ENCODE measurements around the gene CPNE8.

The CPNE8 gene

DNA sequence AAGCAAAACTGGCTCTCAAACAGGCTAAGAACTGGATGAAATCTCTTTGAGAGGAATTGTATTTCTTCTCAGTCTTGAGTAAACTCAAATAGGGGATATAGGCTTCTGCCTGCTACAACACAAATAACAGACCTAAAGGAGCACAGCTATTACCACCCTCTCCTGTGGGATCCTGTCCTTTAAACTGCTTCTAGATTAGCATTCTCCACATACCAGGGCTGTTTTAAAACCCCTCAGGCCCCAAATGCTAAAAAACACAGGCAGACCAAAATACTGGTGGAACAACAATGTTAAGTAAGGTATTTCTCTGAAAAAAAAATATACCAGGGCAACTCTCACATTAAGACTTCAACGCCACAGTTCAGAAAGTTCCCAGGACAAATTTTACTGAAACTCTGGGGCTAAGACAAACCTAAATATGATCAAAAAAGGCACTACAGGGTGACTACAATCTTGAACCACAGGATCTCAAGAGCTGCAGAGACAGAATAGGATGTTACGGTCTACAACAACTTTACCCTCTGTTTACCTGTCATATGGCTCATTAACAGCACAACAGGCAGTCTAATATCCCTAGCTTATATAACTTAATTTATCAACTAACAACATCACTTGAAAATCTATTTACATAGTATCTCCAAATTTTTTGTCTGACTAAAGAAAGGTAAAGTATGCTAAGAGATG is 7.2 kb downstream of the CPNE8 start:
- TF ChIP-seq TAF1 (IDR thresholded peaks at IDR 0.05; ENCODE audit: borderline replicate concordance, insufficient read depth, low read length), result no peak
- TF ChIP-seq POLR2AphosphoS5 (IDR thresholded peaks at IDR 0.05; ENCODE audit: low read depth, low read length), result no peak
- TF ChIP-seq, protein P1, sequence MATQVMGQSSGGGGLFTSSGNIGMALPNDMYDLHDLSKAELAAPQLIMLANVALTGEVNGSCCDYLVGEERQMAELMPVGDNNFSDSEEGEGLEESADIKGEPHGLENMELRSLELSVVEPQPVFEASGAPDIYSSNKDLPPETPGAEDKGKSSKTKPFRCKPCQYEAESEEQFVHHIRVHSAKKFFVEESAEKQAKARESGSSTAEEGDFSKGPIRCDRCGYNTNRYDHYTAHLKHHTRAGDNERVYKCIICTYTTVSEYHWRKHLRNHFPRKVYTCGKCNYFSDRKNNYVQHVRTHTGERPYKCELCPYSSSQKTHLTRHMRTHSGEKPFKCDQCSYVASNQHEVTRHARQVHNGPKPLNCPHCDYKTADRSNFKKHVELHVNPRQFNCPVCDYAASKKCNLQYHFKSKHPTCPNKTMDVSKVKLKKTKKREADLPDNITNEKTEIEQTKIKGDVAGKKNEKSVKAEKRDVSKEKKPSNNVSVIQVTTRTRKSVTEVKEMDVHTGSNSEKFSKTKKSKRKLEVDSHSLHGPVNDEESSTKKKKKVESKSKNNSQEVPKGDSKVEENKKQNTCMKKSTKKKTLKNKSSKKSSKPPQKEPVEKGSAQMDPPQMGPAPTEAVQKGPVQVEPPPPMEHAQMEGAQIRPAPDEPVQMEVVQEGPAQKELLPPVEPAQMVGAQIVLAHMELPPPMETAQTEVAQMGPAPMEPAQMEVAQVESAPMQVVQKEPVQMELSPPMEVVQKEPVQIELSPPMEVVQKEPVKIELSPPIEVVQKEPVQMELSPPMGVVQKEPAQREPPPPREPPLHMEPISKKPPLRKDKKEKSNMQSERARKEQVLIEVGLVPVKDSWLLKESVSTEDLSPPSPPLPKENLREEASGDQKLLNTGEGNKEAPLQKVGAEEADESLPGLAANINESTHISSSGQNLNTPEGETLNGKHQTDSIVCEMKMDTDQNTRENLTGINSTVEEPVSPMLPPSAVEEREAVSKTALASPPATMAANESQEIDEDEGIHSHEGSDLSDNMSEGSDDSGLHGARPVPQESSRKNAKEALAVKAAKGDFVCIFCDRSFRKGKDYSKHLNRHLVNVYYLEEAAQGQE (IDR thresholded peaks at IDR 0.05; ENCODE audit: insufficient read depth in 1 of 2, low read depth in 2 of 2, low read length in 2 of 2), result no peak
- no peak for TF ChIP-seq SIN3A (IDR thresholded peaks at IDR 0.05; ENCODE audit: borderline replicate concordance, insufficient read depth, low read length)
- TF ChIP-seq FOXP2 (optimal IDR thresholded peaks at IDR 0.05; ENCODE audit: borderline replicate concordance, extremely low read depth, extremely low read length, insufficient read depth), result no peak

DNA sequence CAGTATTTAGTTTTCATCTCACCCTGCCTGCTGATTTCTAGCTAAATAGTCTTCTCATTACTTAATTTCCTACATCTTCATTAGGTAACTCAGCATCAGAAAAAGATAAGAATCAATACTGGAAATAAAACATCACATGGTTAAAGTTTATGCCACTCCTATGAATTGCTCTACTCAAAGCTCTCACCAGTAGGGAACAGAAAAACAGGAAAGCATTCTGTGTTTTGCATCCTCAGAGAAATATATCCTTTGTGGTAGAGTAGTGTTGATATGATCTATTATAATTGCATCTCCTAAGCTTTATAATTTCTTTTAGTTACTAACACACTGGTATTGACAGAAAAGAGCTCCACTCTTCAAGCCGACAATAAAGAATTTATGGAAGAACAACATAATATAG is 9.9 kb downstream of the CPNE8 start:
- TF ChIP-seq POLR2AphosphoS5 (IDR thresholded peaks at IDR 0.05; ENCODE audit: low read depth, low read length) (no peak), FOXP2 (optimal IDR thresholded peaks at IDR 0.05; ENCODE audit: borderline replicate concordance, extremely low read depth, extremely low read length, insufficient read depth) (no peak), SIN3A (IDR thresholded peaks at IDR 0.05; ENCODE audit: borderline replicate concordance, insufficient read depth, low read length) (no peak), TAF1 (IDR thresholded peaks at IDR 0.05; ENCODE audit: borderline replicate concordance, insufficient read depth, low read length) (no peak)
- TF ChIP-seq, protein P1 (IDR thresholded peaks at IDR 0.05; ENCODE audit: insufficient read depth in 1 of 2, low read depth in 2 of 2, low read length in 2 of 2), result no peak

DNA sequence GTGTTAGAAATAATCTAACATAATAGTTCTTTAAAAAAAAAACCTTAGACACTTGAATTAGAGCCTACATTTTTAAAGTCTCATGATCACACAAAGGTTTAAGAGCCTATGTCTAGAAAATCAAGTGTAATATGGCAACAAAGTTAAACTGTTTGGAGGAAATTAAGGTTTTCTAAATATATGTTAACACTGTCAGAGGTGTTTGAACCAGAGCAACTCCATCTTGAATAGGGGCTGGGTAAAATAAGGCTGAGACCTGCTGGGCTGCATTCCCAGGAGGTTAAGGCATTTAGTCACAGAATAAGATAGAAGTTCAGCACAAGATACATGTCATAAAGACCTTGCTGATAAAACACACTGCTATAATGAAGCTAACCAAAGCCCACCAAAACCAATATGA is 12.4 kb downstream of the CPNE8 start:
- no peak for TF ChIP-seq POLR2AphosphoS5 (IDR thresholded peaks at IDR 0.05; ENCODE audit: low read depth, low read length)
- TF ChIP-seq FOXP2 (optimal IDR thresholded peaks at IDR 0.05; ENCODE audit: borderline replicate concordance, extremely low read depth, extremely low read length, insufficient read depth), result no peak
- TF ChIP-seq SIN3A (IDR thresholded peaks at IDR 0.05; ENCODE audit: borderline replicate concordance, insufficient read depth, low read length), result no peak
- TF ChIP-seq TAF1 (IDR thresholded peaks at IDR 0.05; ENCODE audit: borderline replicate concordance, insufficient read depth, low read length), result no peak
- TF ChIP-seq, protein P1 (IDR thresholded peaks at IDR 0.05; ENCODE audit: insufficient read depth in 1 of 2, low read depth in 2 of 2, low read length in 2 of 2), result no peak

GRCh38 chr12:38892087-38892786 is 13.2 kb downstream of the CPNE8 start:
- TF ChIP-seq POLR2AphosphoS5 (IDR thresholded peaks at IDR 0.05; ENCODE audit: low read depth, low read length) (no peak), FOXP2 (optimal IDR thresholded peaks at IDR 0.05; ENCODE audit: borderline replicate concordance, extremely low read depth, extremely low read length, insufficient read depth) (no peak)

DNA sequence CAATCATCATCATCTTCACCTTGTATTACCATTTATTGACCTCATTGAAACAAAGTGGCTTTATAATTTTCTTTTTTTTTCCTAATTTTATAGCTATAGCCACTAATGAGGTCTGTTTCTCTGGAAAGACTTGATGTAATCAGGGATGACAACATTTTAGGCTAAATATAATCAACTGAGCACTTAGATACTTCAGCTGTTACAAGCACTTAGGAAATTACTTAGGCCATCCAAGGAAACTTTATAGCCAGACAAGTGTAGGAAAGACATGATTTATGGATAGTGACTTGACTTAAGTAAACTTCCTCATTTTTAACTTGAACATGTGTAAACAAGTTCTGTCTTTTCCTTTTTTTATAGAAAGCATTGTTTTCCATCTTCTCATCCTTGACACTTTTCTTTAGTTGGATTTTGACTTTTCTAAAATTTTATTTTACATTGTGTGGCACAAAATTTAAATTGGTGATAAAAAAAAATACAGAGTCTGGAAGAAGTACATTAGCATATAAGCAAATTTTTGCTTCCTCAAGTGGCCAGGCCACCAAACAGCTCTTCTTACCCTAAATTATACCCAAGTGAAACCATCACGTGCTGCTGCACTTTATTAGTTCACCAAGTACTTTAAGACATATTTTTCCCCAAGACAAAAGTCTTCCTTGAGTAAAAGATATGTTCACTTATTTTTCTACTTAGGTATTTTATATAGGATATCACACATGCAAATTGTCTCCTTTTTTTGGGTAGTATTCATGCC is 15.1 kb downstream of the CPNE8 start:
- TF ChIP-seq POLR2AphosphoS5 (IDR thresholded peaks at IDR 0.05; ENCODE audit: low read depth, low read length) (no peak), FOXP2 (optimal IDR thresholded peaks at IDR 0.05; ENCODE audit: borderline replicate concordance, extremely low read depth, extremely low read length, insufficient read depth) (no peak), SIN3A (IDR thresholded peaks at IDR 0.05; ENCODE audit: borderline replicate concordance, insufficient read depth, low read length) (no peak), TAF1 (IDR thresholded peaks at IDR 0.05; ENCODE audit: borderline replicate concordance, insufficient read depth, low read length) (no peak)
- TF ChIP-seq, protein P1 (IDR thresholded peaks at IDR 0.05; ENCODE audit: insufficient read depth in 1 of 2, low read depth in 2 of 2, low read length in 2 of 2), result no peak

Measured in PFSK-1 (cell line).